Activated CD8-positive, alpha-beta memory T cell treated with anti-CD3 and anti-CD28 coated beads for 1 hour (primary cell): ENCODE measurements around the gene RUFY1.
"Not testable (repeated sequence)": the region's sequence is repeated elsewhere in the genome, so short reads cannot be mapped to it uniquely, and the experiment has no call there.

Source experiments
- DNase-seq, 2 donors: peaks; one replicate each; pipeline ENCODE4 v3.0.0-alpha.2; 2020; ENCODE audit warnings: low read depth in 1 of 2; ENCODE audit errors: extremely low read depth in 1 of 2

Gene RUFY1

GRCh38 chr5:179620293-179620692 is 69.9 kb downstream of the RUFY1 start:
- DNase-seq, result no peak

DNA sequence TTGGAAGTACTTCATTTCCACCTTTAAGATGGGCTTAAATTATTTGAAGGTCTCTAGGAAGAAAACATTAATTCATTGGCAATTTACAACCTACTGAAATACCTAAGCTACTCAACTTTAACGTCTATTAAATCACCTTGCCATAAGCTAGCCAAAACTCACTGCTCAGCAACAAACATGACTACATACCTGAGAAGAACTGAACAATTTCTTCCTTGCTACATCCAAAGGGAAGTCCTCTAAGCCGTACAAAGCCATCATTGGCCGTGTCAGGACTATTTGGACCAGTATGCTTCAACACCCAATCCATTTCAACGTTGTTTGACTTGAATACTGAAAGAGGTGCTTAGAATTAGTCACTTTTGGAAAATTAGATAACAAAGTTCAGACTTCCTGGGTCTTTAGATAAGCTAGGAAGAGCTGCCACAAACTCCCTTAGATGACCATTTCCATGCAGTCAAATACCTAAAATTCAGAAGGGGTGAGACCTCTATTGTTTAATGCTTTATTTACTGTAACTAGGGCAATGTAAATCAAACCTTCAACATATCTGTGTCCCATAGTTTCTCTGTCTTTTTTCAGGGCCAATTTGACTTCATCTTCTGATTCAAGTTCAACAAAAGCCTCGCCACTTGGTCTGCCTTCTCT is 70.5 kb downstream of the RUFY1 start:
- DNase-seq, result no peak

DNA sequence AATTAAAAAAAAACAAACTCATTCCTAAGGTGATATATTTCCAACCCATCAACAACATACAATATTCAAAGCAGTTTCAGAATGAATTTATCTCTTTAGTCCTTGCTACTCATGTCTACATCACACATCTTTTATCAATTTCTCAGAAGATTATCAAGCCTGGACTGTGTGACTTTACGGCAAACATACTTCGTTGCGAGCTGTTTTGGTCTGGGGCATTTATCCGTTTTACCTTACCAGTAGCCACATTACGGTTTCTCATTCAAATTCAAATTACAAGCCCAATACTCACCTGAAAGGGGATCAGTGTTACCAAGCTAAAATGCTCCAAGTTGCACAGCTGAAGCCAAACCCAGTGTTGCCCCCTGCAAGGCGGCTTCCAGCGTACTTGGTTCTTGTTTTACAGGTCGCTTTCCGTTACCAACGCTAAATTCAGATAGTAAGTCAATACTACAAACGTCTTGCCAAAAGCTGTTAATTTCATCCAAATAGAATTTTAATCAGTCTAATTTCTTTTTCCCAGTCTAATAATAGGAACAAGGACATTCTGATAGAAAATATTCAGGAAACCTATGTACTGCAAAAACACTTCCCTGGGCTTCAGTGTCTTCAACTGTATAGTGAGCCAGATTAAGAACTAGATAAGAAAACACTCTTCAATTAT is 71.3 kb downstream of the RUFY1 start:
- DNase-seq, result no peak

DNA sequence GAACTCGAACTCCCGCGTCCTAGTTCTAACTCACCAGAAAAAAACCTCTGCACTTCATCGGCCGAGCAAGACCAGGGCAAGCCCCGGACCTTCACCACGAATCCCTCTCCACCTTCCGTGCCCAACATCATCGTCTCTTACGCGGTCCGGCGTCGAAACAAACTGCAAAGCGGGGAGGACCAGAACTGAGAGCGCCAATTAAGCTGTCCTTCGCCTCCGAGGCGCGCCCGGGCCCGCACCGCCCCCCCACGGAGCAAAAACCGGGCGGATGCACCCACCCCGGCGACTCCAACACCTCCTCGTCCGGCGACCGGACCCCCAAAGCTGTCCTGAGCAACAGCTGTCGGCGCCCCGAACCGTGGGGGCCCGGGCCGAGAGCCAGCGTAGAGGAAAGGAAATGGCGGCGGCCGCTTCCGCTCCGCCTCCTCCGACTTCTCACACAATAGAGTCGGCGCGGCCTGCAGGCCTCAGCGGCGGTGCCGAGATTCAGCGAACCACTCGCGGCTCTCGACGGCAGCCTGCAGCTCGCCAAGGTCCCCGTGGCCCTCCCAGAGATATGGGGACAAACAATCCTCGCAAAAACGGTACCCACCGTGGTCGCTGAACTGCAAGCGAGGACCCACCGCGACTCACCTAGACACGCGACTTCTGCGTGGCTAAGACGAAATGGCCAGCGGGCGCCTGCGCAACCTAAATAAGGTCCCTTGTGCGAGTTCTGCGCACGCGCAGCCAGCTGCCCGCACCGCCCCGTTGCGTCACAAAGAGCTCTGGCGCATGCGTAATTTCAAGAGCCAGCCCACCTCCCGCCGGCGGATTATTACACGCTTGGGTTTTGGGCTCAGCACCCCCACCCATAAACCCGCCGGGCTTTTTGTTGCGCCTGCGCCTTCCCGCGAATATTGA is 72.9 kb downstream of the RUFY1 start, which contains the start of gene HNRNPH1:
HNRNPH1 (minus strand) TSS at position 669 of the 903 bp plus-strand sequence; CDS start at position 131, 538 bp downstream.
- peak; percentile 94 to 98 for DNase-seq

GRCh38 chr5:179623906-179624741 is 73.8 kb downstream of the RUFY1 start:
- no peak for DNase-seq

GRCh38 chr5:179624841-179625271 is 74.5 kb downstream of the RUFY1 start:
- DNase-seq, result no peak

GRCh38 chr5:179633501-179634369 is 83.4 kb downstream of the RUFY1 start:
- DNase-seq, result not testable (repeated sequence)

DNA sequence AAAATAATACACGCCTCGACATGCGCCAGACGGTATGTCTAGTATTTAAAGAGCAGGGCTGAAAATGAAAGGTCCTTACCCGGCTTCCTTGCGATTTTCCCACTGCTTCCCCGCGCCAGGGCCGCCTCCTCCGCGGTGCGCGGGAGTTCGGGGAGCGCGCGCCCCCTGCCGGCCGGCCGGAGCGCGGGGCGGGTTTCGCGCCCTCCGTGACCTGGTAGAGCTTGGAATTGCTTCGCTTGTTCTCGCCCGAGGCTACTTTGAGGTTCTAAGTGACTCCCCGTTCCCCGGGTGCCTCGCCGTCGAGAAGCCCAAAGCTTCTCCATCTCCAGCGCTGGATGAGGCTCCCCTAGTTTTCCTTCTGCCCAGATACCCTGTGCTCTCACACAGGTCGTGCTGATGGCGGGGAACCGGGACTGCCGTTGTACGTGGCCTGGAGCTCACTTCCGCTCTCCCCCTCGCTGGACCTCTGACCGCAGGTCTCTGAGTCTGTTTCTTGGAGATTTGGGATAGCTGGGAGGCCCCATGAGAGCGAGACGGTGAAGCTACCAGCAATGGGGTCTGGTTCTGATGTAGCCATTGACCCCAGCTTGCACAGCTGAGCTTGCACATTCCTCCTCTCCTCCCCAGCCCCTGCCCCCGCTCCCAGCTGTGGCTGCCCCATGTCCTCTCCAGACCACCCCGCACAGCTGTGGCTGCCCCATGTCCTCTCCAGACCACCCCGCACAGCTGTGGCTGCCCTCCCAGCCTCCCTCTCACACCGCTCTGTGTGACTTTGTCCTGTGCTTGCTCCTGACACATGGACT is 84.2 kb downstream of the RUFY1 start:
- DNase-seq, result not testable (repeated sequence)

DNA sequence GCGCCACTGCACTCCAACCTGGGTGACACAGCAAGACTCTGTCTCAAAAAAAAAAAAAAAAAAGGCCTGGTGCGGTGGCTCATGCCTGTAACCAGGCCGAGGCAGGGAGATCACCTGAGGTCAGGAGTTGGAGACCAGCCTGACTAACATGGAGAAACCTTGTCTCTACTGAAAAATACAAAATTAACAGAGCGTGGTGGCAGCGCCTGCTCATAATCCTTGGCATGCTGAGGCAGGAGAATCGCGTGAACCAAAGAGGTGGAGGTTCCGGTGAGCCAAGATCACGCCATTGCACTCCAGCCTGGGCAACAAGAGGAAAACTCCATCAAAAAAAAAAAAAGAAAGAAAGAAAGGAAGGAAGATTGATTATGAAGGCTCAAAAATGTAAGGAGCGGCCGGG is 88.9 kb downstream of the RUFY1 start:
- DNase-seq, result not testable (repeated sequence)

GRCh38 chr5:179641745-179642144 is 91.4 kb downstream of the RUFY1 start:
- DNase-seq, result not testable (repeated sequence)

DNA sequence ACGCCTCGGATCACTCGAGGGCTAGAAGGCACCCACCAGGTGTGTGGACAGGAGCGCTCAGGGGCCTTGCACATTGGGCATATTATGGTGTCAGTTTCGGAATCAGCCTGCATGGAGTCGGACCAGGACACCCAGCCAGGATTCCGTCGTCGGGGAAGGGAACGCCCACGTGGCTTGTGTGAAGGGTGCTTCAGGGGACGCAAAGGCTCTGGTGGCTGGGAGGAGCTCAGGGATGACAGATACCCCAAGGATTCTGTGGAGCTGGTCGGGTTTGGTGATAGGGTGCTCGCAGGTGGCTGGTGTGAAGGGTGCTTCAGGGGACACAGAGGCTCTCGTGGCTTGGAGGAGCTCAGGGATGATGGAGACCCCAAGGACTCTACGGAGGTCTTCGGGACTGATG is 92.3 kb downstream of the RUFY1 start:
- not testable (repeated sequence) for DNase-seq

DNA sequence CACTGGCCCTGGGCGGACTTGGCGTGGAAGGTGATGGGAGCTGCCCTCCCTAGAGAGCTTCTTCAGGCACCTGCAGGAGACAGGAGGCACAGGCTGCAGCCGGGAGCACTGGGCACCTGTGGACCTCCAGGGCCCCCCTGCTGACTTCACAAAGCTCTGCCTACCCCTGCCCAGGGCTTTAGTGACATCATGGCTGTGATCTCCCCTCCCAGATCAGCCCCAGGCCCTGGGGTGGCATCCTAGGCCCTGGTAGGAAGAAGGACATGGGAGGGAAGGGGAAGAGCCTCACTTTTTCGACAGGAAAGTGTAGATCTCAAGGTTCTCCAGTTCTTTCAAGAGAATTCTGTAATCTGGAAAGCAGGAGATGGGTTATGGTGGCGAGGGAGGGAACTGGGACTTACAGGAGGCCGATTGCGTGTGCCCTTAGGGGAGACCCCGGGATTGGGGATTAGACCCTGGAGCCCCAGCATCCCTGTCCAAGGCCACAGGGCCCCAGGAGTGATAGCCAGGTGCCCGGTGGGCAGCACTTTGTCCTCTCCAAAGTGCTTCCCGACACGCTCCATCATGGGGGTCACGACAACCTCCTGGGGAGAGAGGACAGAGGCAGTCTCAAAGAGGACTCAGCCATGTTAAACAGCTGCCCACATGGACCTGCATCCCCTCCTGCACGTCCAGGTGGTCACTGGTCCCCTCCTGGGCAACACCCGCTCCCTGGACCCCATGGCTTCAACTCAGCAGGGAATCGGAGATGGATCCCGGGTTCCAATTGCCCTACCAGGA is 93.0 kb downstream of the RUFY1 start:
- DNase-seq, result not testable (repeated sequence)

GRCh38 chr5:179644766-179645165 is 94.4 kb downstream of the RUFY1 start:
- not testable (repeated sequence) for DNase-seq

DNA sequence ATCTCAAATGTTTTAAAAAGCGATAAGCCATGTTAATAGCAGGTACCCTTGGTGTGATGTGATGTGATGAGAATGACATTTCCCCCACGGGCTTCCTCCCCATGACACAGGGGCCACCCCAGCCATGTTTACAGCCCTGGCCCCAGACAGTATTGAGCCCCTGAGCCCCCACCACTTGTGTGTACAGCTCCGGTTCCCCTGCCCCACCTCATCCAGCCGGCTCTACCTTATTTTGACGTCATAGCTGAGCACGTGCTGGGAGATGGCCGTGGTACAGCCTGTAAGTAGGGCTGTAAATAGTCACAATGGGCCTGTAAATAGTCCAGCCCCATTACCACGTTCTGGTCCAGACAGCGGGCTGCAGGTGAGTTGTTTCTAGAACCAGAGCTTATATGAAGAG is 98.1 kb downstream of the RUFY1 start:
- no peak for DNase-seq

DNA sequence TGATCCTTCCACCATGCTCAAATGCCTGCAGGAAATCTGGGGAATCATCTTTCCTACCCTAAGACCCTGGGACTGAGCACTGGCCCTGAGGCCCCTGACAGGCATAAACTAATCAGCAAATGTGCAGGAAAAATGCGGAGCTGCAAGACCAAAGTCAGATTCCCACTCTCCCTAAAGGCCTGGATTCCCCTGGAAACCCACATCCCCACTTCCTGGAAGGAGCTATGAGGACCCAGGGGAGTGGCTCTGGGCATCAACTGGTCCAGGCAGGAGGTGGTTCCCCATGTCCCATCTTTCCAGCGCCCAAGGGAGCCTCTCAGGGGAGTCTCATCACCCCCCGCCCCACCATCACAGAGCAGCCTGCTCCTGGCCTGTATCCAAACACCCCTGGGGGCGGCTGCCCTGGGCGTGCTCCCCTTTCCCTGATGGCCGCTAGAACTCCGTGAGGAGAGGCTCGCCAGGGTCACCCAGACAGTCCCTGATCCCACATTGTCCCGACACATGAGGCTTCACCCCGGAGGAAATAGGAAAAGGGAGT is 98.9 kb downstream of the RUFY1 start:
- not testable (repeated sequence) for DNase-seq

DNA sequence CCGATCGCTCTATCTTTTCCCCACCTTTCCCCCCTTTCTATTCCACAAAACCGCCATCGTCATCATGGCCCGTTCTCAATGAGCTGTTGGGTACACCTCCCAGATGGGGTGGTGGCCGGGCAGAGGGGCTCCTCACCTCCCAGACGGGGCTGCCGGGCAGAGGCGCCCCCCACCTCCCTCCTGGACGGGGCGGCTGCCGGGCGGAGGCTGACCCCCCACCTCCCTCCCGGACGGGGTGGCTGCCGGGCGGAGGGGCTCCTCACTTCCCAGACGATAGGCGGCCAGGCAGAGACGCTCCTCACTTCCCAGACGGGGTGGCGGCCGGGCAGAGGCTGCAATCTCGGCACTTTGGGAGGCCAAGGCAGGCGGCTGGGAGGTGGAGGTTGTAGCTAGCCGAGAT is 99.9 kb downstream of the RUFY1 start:
- DNase-seq, result not testable (repeated sequence)

DNA sequence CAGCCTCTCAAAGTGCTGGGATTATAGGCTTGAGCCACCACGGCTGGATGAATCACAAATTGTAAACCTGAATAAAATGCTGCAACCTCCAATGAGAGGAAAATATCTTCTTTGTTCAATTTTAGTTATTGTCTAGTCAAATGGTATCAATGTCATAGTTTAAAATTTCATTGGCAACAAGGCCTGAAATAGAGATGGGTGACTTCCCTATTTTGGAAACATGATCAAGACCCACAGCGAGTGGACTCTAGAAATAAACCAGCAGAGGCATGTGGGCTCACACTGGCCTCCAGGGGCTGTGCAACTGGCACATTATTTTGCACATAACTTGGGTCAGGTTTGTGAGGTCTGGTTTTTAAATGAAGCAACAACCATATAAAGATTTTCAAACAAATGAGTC is 102.8 kb downstream of the RUFY1 start:
- DNase-seq, result not testable (repeated sequence)
